Raji (cell line): ENCODE measurements around the gene KCNH6.

ENCODE experiments used
- POLR2A ChIP-seq: IDR thresholded peaks from 2 replicates; pipeline ENCODE4 v1.6.1; 2011; ENCODE audit warnings: low read depth, low read length, control low read depth; ENCODE audit not compliant: insufficient read depth

KCNH6 gene

GRCh38 chr17:63494300-63494928 lies 28.7 kb upstream of the KCNH6 start:
- TF ChIP-seq POLR2A: no peak

GRCh38 chr17:63495491-63495890 lies 27.7 kb upstream of the KCNH6 start:
- no peak for TF ChIP-seq POLR2A

- no peak for TF ChIP-seq POLR2A
These were observed 27.0 kb upstream of the KCNH6 start for GRCh38 chr17:63496177-63496576.

GRCh38 chr17:63496663-63497400 lies 26.3 kb upstream of the KCNH6 start:
- no peak for TF ChIP-seq POLR2A

- no peak for TF ChIP-seq POLR2A
These were observed 25.3 kb upstream of the KCNH6 start for GRCh38 chr17:63497708-63498483.

- TF ChIP-seq POLR2A: no peak
These were observed 24.4 kb upstream of the KCNH6 start for GRCh38 chr17:63498626-63499195.

GRCh38 chr17:63500543-63501390 lies 22.4 kb upstream of the KCNH6 start:
- TF ChIP-seq POLR2A: no peak

GRCh38 chr17:63503341-63503705 lies 19.8 kb upstream of the KCNH6 start:
- TF ChIP-seq POLR2A: no peak

- TF ChIP-seq POLR2A: no peak
These were observed 18.9 kb upstream of the KCNH6 start for GRCh38 chr17:63504261-63504660.

- TF ChIP-seq POLR2A: no peak
These were observed 17.8 kb upstream of the KCNH6 start for GRCh38 chr17:63505341-63505740.

- TF ChIP-seq POLR2A: no peak
These were observed 16.5 kb upstream of the KCNH6 start for GRCh38 chr17:63506627-63507026.

- no peak for TF ChIP-seq POLR2A
These were observed 11.8 kb upstream of the KCNH6 start for GRCh38 chr17:63511331-63511730.

GRCh38 chr17:63512388-63512787 lies 10.8 kb upstream of the KCNH6 start:
- TF ChIP-seq POLR2A: no peak

GRCh38 chr17:63512896-63513644 lies 10.1 kb upstream of the KCNH6 start:
- no peak for TF ChIP-seq POLR2A

- TF ChIP-seq POLR2A: no peak
These were observed 8.7 kb upstream of the KCNH6 start for GRCh38 chr17:63514477-63514876.

- no peak for TF ChIP-seq POLR2A
These were observed 8.2 kb upstream of the KCNH6 start for GRCh38 chr17:63514974-63515373.
